Measurements from ENCODE around the gene PCYT1A. TPM values are rescaled to one million over a fixed set of nuclear protein-coding genes. Genes with fewer than 3 reads are reported as not detected.
A peak's percentile ranks its signal among the peaks of the same experiment; 100 is the strongest.
"Not testable (repeated sequence)": the region's sequence is repeated elsewhere in the genome, so short reads cannot be mapped to it uniquely, and the experiment has no call there.

The PCYT1A gene
- total RNA-seq, 1 donor from 2014 or later: 30.2 TPM

DNA sequence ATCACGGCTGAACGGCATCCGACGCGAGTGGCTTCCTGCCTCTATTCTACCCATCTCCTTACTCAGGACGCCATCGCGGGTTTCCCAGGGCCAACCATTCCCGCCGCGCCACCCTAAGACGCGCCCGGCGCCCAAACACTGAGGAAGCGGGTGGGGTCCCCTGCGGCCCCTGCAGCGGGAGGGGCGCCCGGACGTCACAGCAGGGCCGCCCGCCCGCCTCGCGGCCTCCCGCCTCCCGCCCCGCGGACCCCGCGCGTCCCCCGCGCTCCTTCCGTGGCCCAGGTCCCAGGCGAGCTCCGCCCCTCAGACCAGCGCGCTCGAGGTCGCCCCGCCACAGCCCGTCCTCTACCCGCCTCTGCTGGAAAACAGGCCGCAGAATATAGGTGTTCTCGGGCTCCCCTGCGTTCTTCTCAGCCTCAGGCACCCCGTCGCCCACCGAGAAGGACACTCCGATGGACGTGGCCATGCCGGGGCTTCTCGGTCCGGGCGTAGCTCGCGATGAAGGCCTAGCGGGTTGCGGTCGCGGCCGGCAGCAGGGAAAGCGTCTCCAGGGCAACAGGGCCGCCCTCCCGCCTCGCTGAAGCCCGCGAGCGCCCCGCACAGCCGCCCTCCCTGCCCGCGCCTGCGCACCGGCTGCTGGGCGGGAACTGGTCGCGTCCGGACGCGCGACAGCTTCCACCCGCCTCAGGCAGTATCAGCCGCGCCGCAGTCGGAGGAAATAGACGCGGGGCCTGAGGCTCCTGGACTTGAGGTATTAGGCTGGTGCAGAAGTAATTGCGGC lies 30.4 kb upstream of the PCYT1A start, which contains the start of gene DYNLT2B:
DYNLT2B (minus strand) TSS at position 554 of the 781 bp plus-strand sequence; CDS start at position 466, 88 bp downstream.
- H3K36me3 Mint-ChIP-seq (ENCODE audit: low read depth): peaks cover 7% of the 10 kb centered on the region
- H3K9me3 Mint-ChIP-seq: no peaks in the 10 kb centered on the region
- no peaks in the 10 kb centered on the region for H3K27me3 Mint-ChIP-seq (ENCODE audit: low read depth)
- H3K4me1 Mint-ChIP-seq: peaks cover 5% of the 10 kb centered on the region
- no peak for TF ChIP-seq CTCF (conservative IDR thresholded peaks at IDR 0.05)
- H3K27ac Mint-ChIP-seq (ENCODE audit: unreplicated experiment): peak within 1 kb of the TSS; percentile 99
- DNase-seq (ENCODE audit: low read depth, low spot score): peak; percentile 75
- H3K4me3 Mint-ChIP-seq: peak within 1 kb of the TSS; percentile 98

GRCh38 chr3:196316799-196317686 lies 29.5 kb upstream of the PCYT1A start:
- Mint-ChIP-seq H3K4me3 (peak overlapping the region; percentile 98), H3K27ac (ENCODE audit: unreplicated experiment) (peak overlapping the region; percentile 92)
- H3K9me3 Mint-ChIP-seq; H3K36me3 Mint-ChIP-seq (ENCODE audit: low read depth); DNase-seq (ENCODE audit: low read depth, low spot score); H3K4me1 Mint-ChIP-seq; H3K27me3 Mint-ChIP-seq (ENCODE audit: low read depth): not testable (repeated sequence)

DNA sequence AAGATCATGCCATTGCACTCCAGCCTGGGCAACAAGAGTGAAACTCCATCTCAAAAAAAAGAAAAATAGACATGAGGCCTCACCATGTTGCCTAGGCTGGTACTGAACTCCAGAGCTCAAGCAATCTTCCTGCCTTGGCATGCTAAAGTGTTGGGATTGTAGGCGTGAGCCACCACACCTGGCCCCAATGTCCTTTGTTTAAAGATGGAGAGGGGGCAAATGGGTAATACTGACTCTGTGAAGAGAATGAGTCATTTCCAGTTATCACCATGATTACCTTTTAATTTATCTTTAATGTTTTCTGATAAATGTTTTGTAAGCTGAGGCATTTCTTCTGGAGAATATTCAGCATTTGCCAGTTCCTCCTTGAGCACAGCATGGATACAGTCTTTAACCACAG lies 28.3 kb upstream of the PCYT1A start:
- peaks cover 5% of the 10 kb centered on the region for H3K4me1 Mint-ChIP-seq
- H3K27ac Mint-ChIP-seq (ENCODE audit: unreplicated experiment): no peak overlapping the region
- no peaks in the 10 kb centered on the region for H3K27me3 Mint-ChIP-seq (ENCODE audit: low read depth)
- no peaks in the 10 kb centered on the region for H3K9me3 Mint-ChIP-seq
- no peak for TF ChIP-seq CTCF (conservative IDR thresholded peaks at IDR 0.05)
- no peak overlapping the region for H3K4me3 Mint-ChIP-seq
- no peak for DNase-seq (ENCODE audit: low read depth, low spot score)
- peaks cover 10% of the 10 kb centered on the region for H3K36me3 Mint-ChIP-seq (ENCODE audit: low read depth)

GRCh38 chr3:196314597-196314996 lies 27.1 kb upstream of the PCYT1A start:
- no peaks in the 10 kb centered on the region for H3K27me3 Mint-ChIP-seq (ENCODE audit: low read depth)
- no peak for DNase-seq (ENCODE audit: low read depth, low spot score)
- H3K4me1 Mint-ChIP-seq: peaks cover 5% of the 10 kb centered on the region
- H3K36me3 Mint-ChIP-seq (ENCODE audit: low read depth): peaks cover 11% of the 10 kb centered on the region
- H3K4me3 Mint-ChIP-seq: peak overlapping the region; percentile 45
- no peak for TF ChIP-seq CTCF (conservative IDR thresholded peaks at IDR 0.05)
- no peaks in the 10 kb centered on the region for H3K9me3 Mint-ChIP-seq
- no peak overlapping the region for H3K27ac Mint-ChIP-seq (ENCODE audit: unreplicated experiment)

DNA sequence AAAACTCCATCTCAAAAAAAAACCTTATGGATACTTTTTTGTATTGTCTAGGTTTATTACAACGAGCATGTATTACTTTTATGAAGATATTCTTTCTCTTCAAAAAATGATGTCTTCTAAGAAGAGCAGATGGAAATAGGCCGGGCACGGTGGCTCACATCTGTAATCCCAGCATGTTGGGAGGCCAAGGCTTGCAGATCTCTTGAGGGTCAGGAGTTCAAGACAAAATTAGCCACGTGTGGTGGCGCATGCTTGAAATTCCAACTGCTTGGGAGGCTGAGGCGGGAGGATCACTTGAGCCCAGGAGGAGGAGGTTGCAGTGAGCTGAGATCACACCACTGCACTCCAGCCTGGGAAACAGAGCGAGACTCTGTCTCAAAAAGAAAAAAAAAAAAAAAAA lies 26.6 kb upstream of the PCYT1A start:
- not testable (repeated sequence) for H3K27me3 Mint-ChIP-seq (ENCODE audit: low read depth); DNase-seq (ENCODE audit: low read depth, low spot score); H3K27ac Mint-ChIP-seq (ENCODE audit: unreplicated experiment); H3K4me1 Mint-ChIP-seq; H3K9me3 Mint-ChIP-seq
- Mint-ChIP-seq H3K4me3 (peak overlapping the region; percentile 59), H3K36me3 (ENCODE audit: low read depth) (peaks cover 11% of the 10 kb centered on the region)

GRCh38 chr3:196302960-196303359 lies 15.4 kb upstream of the PCYT1A start:
- H3K4me3 Mint-ChIP-seq; H3K36me3 Mint-ChIP-seq (ENCODE audit: low read depth); H3K4me1 Mint-ChIP-seq; DNase-seq (ENCODE audit: low read depth, low spot score); H3K27me3 Mint-ChIP-seq (ENCODE audit: low read depth); H3K9me3 Mint-ChIP-seq: not testable (repeated sequence)
- peak overlapping the region; percentile 13 for H3K27ac Mint-ChIP-seq (ENCODE audit: unreplicated experiment)

DNA sequence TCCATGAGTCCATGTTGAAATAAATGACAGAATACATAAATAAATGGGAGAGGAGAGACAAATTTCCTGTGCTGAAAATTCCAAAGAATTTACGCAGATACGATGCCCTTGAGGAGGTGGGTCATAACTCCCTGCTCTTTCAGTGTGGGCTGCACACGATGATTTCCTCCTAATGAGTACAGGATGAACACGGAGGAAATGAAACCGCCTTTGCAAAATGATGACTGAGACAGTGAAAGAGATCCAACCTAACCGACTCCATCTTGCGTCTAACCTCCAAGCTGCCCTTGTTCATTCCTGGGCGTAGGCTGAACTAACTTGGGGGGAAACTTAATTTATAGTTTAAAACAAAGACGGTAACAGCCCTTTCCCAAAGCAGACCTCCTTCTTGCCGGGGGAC lies 15.0 kb upstream of the PCYT1A start:
- H3K4me3 Mint-ChIP-seq; H3K27me3 Mint-ChIP-seq (ENCODE audit: low read depth); H3K36me3 Mint-ChIP-seq (ENCODE audit: low read depth); DNase-seq (ENCODE audit: low read depth, low spot score); H3K9me3 Mint-ChIP-seq; H3K27ac Mint-ChIP-seq (ENCODE audit: unreplicated experiment); H3K4me1 Mint-ChIP-seq: not testable (repeated sequence)

Measured in neural crest cell (in vitro differentiated cells).